MCF 10A (cell line): ENCODE results near the gene MACROD1. TPM values are rescaled to one million over a fixed set of nuclear protein-coding genes. Genes with fewer than 3 reads are reported as not detected.

Source experiments
- BruUV-seq: library from RNA; stranded (reverse); fragments of 400-500 nt; replicated peaks from 2 replicates; lab custom pipeline; 2021; lab: Mats Ljungman, UMichigan
- CTCF ChIA-PET: fragments of 300-600 bp; sonication (Branson Sonifier 250); formaldehyde crosslinking; extraction: SDS; loops from one replicate; lab custom pipeline; 2021; ENCODE audit warnings: antibody characterized with exemption, inconsistent platforms; lab: Yijun Ruan, JAX
- POLR2A ChIA-PET: fragments of 300-600, 350-650 bp; sonication (Branson Sonifier 250); formaldehyde crosslinking; extraction: SDS; loops from one replicate; lab custom pipeline; 2020; ENCODE audit warnings: antibody characterized with exemption, inconsistent platforms; lab: Yijun Ruan, JAX
- DNase-seq: peaks from one replicate; pipeline ENCODE4 v3.0.0-alpha.2; 2018; ENCODE audit not compliant: unreplicated experiment
- H3K27ac Mint-ChIP-seq: one replicate; pipeline ENCODE4 v1.8.0; 2022; ENCODE audit warnings: mild to moderate bottlenecking, low read depth, mixed read lengths; ENCODE audit not compliant: unreplicated experiment
- H3K27me3 Mint-ChIP-seq: one replicate; pipeline ENCODE4 v1.8.0; 2022; ENCODE audit warnings: mixed read lengths; ENCODE audit not compliant: insufficient read depth, unreplicated experiment
- H3K36me3 Mint-ChIP-seq: one replicate; pipeline ENCODE4 v1.8.0; 2022; ENCODE audit warnings: mild to moderate bottlenecking, moderate library complexity, mixed read lengths; ENCODE audit not compliant: insufficient read depth, unreplicated experiment
- H3K4me1 Mint-ChIP-seq: one replicate; pipeline ENCODE4 v1.8.0; 2022; ENCODE audit warnings: mixed read lengths; ENCODE audit not compliant: insufficient read depth, unreplicated experiment
- H3K4me3 Mint-ChIP-seq: one replicate; pipeline ENCODE4 v1.8.0; 2022; ENCODE audit warnings: mild to moderate bottlenecking, moderate library complexity, mixed read lengths; ENCODE audit not compliant: unreplicated experiment
- H3K9me3 Mint-ChIP-seq: one replicate; pipeline ENCODE4 v1.8.0; 2022; ENCODE audit warnings: mixed read lengths; ENCODE audit not compliant: unreplicated experiment
- CTCF ChIP-seq: fragments of 200-600 bp; IDR thresholded peaks from one replicate; pipeline ENCODE4 v1.8.0; 2022; ENCODE audit warnings: antibody characterized with exemption, mild to moderate bottlenecking; ENCODE audit not compliant: unreplicated experiment
- intact Hi-C: fragments of 100-400 bp; cut with micrococcal nuclease; formaldehyde crosslinking; loops from 2 replicates; pipeline ENCODE4 v1.14.1; 2022
- total RNA-seq: library from RNA; stranded (reverse); gene quantifications from 2 replicates; pipeline ENCODE4 v1.2.3, GENCODE V29; 2022

MACROD1 gene
- total RNA-seq, 1 experiment from 2014 or later: 15.1 TPM

GRCh38 chr11:64118876-64119665, 46.8 kb downstream of the MACROD1 start:
- Mint-ChIP-seq H3K36me3 (no peaks in the 10 kb centered on the region), H3K27ac (no peak overlapping the region), H3K27me3 (no peaks in the 10 kb centered on the region), H3K9me3 (no peaks in the 10 kb centered on the region), H3K4me1 (peaks cover 18% of the 10 kb centered on the region), H3K4me3 (no peak overlapping the region)
- ChIA-PET POLR2A (no interaction called here), CTCF (interaction anchor here (0.7 kb wide), 2 partner anchors 44 to 45 kb away, joined by 3 to 4 read pairs; no protein-coding TSS in a partner anchor)
- no peak for TF ChIP-seq CTCF
- no peak for DNase-seq
- no TSS peak for BruUV-seq
- intact Hi-C loops: no loop called here

- no peak for TF ChIP-seq CTCF
- BruUV-seq: no TSS peak
- Mint-ChIP-seq H3K27me3 (no peaks in the 10 kb centered on the region), H3K27ac (no peak overlapping the region), H3K9me3 (no peaks in the 10 kb centered on the region), H3K4me3 (no peak overlapping the region), H3K4me1 (peaks cover 18% of the 10 kb centered on the region), H3K36me3 (no peaks in the 10 kb centered on the region)
- CTCF ChIA-PET: no interaction called here
- intact Hi-C loops: no loop called here
- no peak for DNase-seq
- POLR2A ChIA-PET: interaction anchor here (0.6 kb wide), 1 partner anchor 341 kb away, joined by 3 read pairs; no protein-coding TSS in a partner anchor
Observed at GRCh38 chr11:64117763-64118459, 48.0 kb downstream of the MACROD1 start.

GRCh38 chr11:64115531-64116522, 50.1 kb downstream of the MACROD1 start:
- no peak overlapping the region for H3K4me3 Mint-ChIP-seq
- H3K4me1 Mint-ChIP-seq: peaks cover 3% of the 10 kb centered on the region
- no TSS peak for BruUV-seq
- H3K9me3 Mint-ChIP-seq: no peaks in the 10 kb centered on the region
- POLR2A ChIA-PET: no interaction called here
- DNase-seq: no peak
- no peak overlapping the region for H3K27ac Mint-ChIP-seq
- H3K27me3 Mint-ChIP-seq: no peaks in the 10 kb centered on the region
- intact Hi-C loops: no loop called here
- no peaks in the 10 kb centered on the region for H3K36me3 Mint-ChIP-seq
- no peak for TF ChIP-seq CTCF
- CTCF ChIA-PET: no interaction called here
